Kidney tubule cell (primary cell): Measurements from ENCODE around the gene APBB2.
"Not testable (repeated sequence)": the region's sequence is repeated elsewhere in the genome, so short reads cannot be mapped to it uniquely, and the experiment has no call there.

Experiments
- DNase-seq: peaks from one replicate; pipeline ENCODE4 v3.0.0-alpha.2; 2018; ENCODE audit warnings: low spot score

Gene APBB2

DNA sequence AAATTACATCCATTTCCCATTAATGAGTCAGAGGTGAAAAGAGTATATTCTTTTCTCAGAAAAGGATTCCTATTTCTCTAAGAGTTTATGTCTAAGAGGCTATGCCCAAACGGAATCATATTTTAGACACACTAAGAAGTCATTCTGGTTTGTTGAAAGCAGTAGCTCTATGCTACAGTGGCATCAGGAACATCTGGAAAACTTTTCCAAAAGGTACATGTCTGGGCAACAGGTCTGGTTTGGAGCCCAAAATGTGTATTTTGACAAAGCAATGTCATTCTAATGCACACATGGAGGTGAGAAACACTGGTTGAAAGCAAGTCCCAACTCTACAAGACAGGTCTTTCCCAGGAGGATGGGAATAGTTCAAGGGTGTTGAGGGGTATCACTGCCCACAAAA, 56.1 kb downstream of the APBB2 start:
- no peak for DNase-seq

DNA sequence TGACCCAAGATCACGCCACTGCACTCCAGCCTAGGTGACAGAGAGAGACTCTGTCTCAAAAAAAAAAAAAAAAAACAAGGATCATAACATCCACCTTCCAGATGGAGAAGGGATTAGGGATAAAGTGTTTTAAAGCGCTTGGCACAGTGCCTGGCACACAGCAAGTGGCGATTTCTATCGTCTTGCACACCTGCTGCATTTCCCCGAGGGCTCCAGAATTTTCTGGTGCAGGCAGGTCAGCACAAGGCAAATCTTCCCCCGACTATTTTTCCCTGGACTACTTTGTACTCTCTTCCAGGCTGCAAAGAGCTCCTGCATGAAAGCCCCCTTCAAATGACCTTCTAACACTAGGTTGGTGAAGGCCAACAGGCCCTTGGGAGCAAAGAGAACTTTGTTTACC, 57.3 kb downstream of the APBB2 start:
- no peak for DNase-seq

DNA sequence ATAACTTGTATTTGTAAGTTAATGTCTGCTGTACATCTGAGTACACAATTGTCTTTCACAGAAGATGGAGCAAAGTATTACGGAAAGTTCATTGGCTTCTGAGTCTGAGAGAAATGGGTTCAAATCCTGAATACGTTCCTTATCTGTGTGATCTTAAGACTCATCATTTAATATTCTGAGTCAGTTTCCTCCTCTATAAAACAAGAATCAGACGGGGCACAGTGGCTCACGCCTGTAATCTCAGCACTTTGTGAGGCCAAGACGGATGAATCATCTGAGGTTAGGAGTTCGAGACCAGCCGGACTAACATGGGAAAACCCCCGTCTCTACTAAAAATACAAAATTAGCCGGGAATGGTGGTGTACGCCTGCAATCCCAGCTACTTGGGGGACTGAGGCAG, 57.8 kb downstream of the APBB2 start:
- peak; percentile 75 for DNase-seq

DNA sequence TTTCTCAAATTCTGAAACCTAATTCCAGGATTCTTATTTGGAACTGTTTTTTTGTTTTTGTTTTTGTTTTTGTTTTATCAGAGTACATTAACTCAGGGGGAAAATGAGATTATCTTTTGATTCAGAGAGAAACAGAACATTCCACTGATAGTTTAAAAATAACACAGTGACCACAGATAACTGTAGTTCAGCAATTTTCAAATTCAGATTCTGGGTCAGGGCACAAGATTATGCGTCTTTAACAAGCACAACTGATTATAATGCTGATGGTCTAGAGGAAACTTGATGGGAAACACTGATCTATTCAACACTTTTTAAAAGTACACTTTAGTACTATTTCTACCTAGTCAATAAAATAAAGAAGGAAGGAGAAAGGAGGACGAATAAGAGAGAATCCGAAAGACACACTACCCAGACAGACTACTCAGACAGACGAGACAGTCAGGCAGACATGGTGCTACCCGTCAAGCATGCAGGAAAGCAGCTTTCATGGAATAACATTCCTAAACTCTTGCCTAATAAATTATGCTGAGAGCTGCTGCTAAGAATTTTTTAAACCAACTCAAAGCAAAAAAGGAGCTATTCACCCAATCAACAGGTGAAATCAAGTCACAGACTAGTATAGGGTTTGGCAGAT, 59.0 kb downstream of the APBB2 start:
- DNase-seq: peak; percentile 87

DNA sequence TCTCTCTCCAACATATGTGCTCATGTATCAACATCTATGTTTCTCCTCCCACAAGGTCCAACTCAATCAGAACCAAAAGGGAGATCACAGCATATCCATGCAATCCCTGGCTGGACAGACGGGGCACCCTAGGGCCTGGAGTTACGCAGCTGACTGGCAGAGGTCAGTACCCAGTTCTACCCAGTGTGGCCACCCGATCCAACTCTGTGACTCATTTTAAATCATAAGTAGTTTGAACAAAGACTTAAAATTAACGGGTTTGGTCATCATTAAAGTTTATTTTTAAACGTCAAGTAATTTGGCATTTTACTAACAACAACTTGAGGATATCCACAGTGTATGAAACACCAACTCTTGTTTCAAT, 59.5 kb downstream of the APBB2 start:
- DNase-seq: peak; percentile 68

DNA sequence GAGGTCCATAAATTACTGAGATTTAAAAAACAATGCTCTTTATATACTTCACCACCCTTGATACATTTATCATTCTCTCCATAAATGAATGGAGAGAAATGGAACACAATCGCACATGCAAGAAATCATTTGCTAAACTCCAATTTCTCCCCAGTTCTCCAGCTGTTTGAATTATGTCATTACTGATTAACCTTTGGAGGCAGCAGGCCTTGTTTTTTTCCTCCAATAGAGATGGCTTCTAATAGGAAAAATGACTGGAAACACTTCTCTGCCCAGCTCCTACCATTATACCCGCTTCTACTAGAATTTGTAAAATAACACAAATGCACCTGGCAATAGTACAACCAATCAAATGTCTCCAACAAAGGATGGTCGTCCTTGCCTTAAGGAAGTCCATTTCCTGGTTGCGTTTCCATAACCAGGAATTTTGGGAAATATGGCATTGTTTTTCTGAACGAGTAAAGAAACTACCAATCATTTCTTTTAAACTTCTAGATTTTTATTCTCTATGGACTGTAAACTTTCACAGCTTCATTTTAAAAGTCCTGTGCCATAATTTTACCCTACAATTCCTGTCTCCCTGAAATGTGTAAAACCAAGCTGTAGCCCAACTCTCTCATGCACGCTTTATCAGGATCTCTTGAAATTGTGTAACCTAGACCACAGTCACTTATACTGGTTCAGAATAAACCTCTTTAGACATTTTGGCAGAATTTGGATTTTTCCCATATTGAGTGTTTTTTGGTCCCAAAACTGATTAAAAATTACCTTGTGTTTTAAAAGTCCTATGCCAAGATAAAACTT, 60.1 kb downstream of the APBB2 start:
- peak; percentile 32 for DNase-seq

DNA sequence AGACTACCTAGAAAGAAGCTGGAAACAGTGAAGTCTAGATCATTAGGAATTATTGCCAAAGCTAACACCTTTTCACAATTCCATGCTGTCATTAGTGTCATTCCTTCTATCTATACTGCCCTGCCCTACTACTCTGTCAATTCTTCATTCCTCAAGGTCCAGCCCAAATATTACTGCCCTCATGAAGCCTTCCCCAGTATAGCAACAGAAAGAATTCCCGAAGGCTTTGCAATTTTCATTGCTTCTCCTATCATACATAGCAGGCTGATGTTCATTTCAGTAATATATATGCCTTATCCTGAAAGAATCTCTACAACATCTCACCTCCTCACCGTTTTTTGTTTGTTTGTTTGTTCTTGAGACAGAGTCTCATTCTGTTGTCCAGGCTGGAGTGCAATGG, 63.9 kb downstream of the APBB2 start:
- DNase-seq: no peak

DNA sequence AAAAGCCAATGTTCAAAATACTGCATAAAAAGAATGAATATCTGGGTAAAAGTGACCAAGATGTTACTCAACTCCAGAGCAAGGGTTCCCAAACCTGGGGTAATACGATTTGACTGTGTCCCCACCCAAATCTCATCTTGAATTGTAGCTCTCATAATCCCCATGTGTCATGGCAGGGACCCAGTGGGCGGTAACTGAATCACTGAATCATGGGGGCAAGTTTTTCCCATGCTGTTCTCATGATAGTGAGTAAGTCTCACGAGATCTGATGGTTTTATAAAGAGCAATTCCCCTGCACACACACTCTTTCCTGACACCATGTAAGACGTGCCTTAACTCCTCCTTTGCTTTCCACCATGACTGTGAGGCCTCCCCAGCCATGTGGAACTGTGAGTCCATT, 64.8 kb downstream of the APBB2 start:
- not testable (repeated sequence) for DNase-seq

DNA sequence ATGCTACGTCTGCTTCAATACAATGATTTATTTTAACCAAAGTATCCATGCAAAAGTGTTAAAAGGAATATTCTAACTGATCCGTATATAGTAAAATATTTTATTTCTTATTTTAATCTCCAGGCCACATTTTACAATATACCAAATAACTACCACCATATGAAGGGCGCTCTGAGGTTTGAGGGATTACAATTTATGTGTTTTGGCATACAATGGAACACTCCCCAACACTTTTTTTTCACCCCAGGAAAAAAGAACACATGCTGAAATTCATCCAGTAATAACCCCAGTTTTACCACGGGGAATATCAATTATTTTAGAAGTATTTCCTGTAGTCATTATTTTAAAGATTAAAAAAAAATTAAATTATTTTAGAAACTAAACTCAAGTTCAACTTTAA, 65.4 kb downstream of the APBB2 start:
- DNase-seq: no peak

DNA sequence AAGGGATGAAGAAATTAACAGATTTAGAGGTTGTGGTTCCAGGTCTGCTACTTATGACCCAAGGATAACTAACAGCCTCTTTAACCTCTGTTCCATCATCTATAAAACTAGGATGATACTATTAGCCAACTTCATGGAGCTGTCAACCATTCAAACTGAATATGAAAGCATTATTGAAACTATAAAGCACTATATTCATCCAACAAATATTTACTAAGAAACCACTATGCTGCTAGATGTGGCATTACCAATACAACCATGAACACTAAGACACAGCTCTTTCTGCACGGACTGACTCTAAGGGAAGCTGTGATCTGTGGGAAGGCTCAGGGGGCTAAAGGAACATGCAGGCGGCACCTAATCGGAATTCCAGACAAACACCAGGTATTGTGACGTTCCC, 66.0 kb downstream of the APBB2 start:
- DNase-seq: no peak

DNA sequence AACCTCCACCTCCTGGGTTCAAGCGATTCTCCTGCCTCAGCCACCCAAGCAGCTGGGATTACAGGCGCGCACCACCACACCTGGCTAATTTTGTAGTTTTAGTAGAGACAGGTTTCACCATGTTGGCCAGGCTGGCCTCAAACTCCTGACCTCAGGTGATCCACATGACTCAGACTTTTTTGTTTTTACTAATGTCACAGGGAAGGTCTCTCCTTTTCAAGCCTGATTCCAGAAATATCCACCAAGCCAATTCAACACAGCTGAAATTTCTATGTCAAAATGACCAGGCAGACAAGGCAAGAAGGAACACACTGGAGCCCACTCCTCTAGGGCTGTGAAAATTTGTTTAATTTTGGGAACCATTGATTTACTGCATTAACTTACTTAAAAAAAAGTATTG, 66.8 kb downstream of the APBB2 start:
- DNase-seq: not testable (repeated sequence)

DNA sequence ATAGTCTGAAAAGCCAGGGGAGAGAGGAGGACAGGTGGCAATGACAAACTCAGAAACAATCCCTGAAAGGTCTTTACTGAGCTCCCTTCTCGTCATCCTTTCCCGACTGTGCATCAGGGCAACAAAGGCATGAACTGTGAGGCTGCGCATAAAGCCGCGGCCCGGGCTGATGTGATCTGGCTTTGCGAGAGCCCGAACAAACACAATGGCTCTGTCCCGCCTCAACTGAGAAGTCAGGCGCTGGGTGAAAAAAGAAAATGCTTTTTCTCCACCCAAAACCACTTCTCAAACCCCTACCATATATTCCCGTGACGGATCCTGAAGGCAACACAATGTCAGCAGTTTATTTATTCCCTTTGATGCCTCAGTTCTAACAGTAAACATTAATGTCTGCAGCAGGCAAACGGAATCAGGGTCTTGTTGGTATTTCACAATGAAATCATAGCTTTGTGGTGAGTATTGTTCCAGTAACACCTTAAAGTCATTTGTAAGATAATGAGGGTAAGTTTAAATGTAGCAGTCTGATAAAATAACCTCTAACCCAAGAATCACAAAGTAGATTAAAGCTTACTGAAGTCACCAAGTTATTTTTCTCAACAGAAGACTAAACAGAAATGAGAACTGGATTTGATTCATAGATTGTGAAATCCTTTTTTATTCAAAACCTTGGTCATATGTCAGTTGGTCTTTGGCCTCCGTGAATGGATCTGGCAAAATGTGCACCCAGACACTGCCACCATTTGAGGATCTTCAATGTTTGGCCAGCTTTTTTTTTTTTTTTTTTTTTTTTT, 67.4 kb downstream of the APBB2 start:
- no peak for DNase-seq

DNA sequence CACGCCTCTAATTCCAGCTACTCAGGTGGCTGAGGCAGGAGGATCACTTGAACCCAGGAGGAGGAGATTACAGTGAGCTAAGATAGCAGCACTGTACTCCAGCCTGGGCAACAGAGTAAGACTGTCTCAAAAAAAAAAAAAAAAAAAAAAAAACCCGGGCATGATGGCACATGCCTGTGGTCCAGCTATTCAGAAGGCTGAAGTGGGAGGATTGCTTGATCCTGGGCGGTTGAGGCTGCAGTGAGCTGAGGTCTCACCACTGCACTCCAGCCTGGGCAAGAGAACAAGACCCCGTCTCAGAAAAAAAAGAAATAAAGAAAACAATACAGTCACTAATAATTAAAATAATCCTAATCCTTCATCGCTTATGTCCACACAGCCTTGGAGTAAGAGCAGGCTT, 68.1 kb downstream of the APBB2 start:
- no peak for DNase-seq

DNA sequence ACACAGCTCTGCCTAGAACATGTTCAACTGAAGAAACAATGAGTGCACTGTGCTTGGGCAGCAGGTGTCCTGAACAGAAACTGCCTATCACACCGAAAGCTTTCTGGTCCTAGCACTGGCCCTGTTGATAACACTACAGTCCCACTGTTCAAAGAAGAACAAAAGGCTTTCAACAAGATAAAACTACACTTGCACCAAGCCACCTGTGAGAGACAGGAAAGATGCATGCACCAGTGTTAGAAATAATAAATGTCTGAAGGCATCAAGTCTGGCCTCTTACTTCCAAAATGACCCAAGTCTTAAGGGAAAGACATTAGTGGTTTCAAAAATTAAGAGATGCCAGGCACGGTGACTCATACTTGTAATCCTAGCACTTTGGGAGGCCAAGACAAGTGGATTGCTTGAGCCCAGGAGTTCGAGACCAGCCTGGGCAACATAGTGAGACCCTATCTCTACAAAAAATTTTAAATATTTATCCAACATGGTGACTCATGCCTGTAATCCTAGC, 68.7 kb downstream of the APBB2 start:
- peak; percentile 30 for DNase-seq

DNA sequence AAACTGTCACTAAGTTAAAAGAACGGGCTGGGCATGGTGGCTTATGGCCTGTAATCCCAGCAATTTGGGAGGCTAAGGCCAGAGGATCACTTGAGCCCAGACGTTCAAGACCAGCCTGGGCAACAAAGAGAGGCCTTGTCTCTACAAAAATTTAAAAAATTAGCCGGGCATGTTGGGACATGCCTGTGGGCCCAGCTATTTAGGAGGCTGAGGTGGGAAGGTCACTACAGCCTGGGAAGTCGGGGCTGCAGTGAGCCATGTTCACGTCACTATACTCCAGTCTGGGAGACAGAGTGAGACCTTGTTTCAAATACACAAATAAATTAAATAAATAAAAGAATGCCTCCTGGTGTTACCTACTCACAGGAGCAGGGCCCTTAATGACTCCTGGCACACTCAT, 69.5 kb downstream of the APBB2 start:
- DNase-seq: peak; percentile 43

DNA sequence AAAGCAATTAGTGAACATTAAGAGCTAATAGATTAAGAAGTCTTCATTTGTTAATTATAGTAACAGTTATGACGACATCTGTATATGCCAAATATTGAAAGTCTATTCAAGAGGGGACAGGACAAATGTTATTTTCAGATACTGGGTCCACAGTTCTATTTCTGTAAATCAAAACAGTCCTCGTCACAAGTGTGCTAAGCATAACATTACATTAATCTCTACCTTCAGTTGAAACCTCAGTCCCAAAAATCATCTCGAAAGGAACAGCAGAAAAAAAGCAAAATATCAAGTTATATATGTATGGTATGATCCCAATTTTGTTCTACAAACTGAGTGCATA, 70.3 kb downstream of the APBB2 start:
- DNase-seq: no peak

DNA sequence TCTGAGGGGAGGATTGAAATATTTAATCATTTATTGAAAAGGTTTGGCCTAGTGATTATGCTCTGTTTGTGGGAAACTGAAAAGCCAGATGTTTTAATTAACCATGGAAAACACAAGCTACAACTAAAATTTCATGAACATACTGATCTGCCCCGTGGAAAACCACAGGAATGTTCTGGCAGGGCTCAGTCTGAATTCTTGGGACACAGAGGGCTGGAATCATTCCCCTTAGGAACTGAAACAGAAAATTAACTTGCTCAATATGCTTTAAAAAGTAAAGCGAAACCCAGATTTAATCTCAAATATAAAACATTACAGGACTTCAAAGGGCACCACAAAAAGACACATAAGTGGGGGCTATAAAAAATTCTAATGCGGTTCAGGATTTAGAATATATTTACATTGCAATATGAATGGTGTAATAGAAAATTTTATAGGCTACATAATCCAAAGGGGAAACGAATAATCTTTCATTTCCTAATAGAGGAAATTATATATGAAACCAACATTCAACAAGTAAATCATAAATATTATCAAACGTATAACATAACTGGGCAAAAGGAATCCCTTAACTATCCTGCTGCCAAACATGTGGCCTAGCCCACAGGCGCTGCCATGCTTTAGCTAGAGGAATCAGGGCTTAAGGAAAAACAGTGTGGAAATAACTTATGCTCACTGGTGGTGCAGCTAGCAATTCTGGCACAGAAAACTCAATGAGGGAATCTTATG, 70.9 kb downstream of the APBB2 start:
- peak; percentile 86 for DNase-seq

DNA sequence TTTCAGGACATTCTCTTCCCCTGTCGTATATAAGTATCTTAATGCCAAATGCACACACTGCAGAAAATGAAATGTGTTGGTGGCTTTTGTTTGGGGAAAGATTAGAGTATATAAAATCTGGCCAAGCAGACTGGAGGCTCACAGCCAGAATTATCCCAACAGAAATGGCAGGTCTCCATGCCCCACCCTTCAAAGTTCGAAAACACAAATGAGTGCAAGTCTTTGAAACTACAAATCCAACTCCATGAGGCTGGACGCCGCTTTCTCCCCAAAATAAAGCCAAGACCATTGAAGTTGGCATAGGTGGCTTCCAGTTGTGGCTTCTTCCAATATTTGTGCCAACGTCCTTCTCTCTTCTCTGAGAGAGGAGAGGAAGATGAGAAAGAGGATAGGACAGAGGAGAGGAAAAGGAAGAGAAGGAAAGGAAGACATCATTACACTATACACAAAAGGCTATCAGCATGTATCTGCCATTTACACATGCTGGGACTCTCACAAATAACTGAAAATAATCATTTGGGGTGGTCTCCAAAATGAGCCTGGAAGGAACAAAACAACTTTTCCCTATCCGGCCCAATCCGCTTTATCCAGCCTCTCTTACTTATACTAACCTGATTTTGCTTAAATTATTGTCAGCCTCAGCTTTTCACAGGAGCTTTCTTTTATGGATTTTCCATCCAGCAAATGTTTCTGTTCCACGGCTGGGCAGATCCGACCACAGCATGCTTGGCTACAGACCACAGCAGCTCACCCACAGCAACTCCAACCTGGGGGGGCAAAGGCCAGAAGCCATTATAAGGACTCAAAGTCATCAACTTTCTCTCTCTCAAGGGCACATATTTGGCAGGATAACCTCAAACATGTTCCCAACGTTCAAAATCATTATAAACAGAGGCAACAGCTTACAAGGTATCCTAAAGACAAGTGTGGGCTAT, 71.7 kb downstream of the APBB2 start:
- DNase-seq: peak; percentile 83

DNA sequence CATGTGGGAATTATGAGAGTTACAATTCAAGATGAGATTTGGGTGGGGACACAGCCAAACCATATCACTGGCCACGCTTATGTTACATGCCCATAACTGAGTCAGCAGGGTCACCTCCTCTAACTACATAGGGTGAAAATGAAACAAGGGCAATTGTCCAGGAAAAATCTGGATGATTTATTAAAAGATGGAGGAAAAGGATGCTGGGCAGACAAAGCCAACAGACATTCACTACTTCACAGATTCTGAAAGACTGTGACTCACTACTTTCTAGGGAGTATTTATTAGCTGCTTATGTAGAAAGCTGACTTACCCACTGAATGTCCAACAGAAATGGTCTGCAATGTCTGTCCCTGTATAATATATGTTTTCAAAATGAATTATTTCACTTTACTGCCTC, 72.4 kb downstream of the APBB2 start:
- peak; percentile 82 for DNase-seq

DNA sequence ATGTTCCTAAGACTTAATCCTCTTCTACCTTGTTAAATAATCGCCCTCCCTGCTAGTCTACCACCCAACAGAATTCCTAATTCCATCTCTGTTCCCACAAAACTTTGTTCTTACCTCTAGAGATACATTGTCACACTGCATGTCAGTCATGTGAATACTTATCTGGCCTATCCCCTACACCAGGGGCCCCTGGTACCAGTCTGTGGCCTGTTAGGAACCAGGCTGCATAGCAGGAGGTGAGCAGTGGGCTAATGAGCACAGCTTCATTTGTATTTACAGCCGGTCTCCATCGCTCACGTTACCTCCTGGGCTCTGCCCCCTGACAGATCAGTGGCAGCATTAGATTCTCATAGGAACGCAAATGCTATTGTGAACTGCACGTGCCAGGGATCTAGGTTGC, 73.9 kb downstream of the APBB2 start:
- no peak for DNase-seq

DNA sequence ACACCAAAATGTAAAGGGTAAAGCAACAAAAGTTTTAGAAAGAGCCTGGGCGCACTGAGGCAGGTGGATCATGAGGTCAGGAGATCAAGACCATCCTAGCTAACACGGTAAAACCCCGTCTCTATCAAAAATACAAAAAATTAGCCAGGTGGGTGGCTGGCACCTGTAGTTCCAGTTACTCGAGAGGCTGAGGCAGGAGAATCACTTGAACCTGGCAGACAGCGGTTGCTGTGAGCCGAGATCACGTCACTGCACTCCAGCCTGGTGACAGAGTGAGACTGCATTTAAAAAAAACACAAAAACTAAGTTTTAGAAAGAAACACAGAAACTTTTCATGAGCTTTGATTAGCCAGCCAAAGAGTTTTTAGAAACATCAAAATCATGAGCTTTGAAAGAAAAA, 76.5 kb downstream of the APBB2 start:
- DNase-seq: no peak
